Renal pelvis (tissue), 4 donors: Measurements from ENCODE around the gene ATP8A2. TPM values are rescaled to one million over a fixed set of nuclear protein-coding genes. Genes with fewer than 3 reads are reported as not detected.
"Not testable (repeated sequence)": the region's sequence is repeated elsewhere in the genome, so short reads cannot be mapped to it uniquely, and the experiment has no call there.

Source experiments
- DNase-seq: peaks from one replicate; pipeline ENCODE4 v3.0.0-alpha.2; 2013
- polyA plus RNA-seq, 3 donors: library from polyadenylated mRNA; unstranded; fragments of 120-200 nt; gene quantifications; one replicate each; pipeline ENCODE4 v1.2.1, GENCODE V29; 2013; ENCODE audit not compliant: insufficient read length in 3 of 3

ATP8A2 gene
- polyA plus RNA-seq, 3 donors = 4.8 to 5.4 (median 5.1) TPM

DNA sequence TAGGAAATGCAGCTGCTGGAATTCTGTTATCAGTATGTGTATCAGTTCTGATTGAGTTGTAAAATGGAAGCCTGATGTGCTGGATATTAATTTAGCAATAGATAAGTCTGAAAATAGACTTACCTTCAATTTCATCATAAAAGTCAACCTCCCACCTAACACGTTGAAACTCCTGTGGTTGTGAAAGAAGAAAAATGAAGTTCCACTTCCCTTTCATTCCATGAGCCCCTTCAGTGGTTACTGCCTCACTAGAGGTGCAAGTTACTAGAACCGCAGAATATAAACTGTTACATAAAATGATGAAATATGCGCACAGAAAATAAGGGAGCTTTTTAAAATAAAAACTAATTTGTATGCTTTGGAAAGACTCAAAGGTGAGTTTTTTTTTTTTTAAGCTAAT, 430.8 kb downstream of the ATP8A2 start:
- no peak for DNase-seq

- DNase-seq = no peak
Observed at GRCh38 chr13:25803641-25804040, 431.9 kb downstream of the ATP8A2 start.

GRCh38 chr13:25806264-25806974, 434.6 kb downstream of the ATP8A2 start:
- no peak for DNase-seq

GRCh38 chr13:25807562-25807961, 435.8 kb downstream of the ATP8A2 start:
- DNase-seq = no peak

DNA sequence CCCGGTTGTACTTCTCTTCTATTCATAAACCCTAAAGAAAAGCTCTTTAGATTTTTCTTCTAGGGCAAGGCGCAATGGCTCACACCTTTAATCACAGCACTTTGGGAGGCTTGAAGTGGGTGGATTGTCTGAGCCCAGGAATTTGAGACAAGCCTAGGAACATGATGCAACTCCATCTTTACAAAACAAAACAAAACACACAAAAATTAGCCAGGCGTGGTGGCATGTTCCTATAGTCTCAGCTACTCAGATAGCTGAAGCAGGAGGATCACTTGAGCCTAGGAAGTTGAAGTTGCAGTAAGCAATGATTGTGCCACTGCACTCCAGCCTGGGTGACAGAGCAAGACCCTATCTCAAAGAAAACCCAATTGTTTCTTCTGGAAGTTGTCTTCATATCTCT, 439.7 kb downstream of the ATP8A2 start:
- DNase-seq = no peak

DNA sequence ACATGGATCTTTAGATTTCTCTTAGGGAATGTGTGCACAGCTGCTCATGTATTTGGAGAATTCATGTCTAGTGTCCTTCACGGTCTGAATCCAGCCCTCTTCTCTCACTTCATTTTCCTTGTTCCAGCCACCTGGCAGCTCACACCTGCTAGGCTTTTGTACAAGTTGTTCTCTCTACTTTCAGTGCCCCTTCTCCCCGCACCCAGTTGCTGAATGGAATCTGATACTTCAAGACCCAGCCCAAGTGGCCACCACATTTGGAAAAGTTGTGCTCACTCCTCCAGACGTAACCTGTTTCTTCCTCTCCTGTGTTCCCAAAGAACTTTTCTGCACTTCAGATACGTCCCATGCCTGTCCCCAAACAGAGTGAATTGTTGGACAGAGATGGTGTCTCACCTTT, 444.5 kb downstream of the ATP8A2 start:
- no peak for DNase-seq

DNA sequence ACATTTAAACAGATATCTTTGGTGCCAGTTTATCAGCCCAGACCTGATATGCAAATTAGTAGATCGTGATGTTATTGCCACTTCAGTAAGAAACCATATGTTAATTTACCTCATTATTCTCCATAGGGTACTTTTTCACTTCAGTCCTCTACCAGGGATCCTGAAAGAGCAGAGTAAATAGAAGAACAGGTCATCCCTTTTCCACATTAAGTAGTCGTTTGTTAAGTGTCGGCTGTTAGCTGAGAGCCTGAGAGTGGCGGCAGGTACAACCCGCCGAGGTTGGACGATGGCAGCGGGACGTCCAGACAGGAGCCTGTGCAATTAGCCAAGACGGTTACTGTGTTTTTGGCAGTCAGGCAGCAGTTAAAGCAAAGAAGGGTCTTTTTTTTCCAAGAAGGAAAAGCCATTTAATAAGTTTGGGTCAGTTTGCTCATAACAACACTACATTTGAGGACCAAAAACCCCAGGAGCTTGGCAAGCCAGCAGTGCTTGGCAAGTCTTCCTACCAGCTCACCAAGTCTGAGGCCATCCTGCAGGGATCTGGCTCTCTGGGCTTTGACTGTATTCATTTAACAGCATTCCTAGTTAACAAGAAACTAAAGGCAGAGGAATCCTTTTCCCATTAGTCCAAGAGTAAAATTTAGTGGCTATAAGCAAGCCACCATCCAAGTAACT, 448.2 kb downstream of the ATP8A2 start:
- DNase-seq = no peak

DNA sequence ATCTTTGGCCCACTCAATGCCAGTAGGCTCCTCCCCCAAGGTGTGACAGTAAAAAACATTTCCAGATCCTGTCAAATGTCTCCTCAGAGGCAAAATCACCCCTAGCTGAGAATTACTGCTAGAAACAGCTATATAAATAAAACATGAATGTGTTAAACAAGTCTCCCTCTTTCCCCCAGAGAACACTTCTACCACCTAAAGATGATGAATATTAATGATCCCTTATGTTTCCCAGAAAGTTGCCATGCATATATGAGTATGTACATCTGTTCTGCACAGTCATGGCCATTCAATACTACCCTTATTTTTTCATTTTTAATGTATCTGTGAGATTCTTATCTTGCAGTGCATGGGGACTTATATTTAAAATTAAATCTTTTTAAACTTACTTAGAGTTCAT, 450.0 kb downstream of the ATP8A2 start:
- DNase-seq = no peak

DNA sequence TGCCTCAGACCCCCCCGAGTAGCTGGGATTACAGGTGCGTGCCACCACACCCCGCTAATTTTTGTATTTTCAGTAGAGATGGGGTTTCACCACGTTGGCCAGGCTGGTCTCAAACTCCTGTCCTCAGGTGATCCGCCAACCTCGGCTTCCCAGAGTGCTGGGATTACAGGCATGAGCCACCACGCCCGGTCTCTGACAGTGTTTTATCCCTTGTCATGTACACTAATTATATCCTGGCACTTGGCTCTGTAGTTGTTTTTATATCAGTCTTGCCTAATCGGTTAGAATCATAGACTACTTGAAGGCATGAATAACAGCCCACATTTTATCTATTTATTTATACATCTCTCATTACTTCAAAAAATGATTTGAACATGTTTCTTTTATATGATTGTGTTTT, 455.4 kb downstream of the ATP8A2 start:
- not testable (repeated sequence) for DNase-seq

DNA sequence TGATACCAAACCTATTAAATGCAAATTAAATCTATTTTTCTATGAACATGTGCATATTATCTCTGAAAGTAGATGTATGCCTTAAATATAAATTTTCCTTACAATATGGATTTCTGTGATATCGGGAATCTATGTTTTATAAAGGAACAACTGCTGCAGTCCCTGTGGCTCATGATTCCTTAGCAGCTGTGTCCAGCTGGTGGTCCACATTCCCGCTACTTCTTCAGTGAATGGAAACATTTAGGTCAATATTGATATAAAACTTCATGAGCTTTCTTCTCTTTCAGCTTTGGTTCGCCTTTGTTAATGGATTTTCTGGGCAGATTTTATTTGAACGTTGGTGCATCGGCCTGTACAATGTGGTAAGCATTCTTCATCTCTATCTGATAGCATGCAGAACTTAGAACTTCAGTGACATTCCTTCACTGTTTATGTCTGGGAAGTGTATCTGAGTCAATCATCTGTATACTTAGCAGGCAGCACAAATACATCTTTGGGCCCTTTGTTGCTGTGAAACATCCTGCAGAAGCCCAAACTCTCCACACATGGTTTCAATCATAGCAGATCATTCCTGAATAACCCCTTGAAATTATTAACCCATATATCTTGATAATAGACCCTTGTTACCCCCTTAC, 456.2 kb downstream of the ATP8A2 start:
- peak; percentile 79 for DNase-seq

- DNase-seq = no peak
Observed at GRCh38 chr13:25833761-25834160, 462.0 kb downstream of the ATP8A2 start.

- no peak for DNase-seq
Observed at GRCh38 chr13:25836574-25837336, 465.0 kb downstream of the ATP8A2 start.

DNA sequence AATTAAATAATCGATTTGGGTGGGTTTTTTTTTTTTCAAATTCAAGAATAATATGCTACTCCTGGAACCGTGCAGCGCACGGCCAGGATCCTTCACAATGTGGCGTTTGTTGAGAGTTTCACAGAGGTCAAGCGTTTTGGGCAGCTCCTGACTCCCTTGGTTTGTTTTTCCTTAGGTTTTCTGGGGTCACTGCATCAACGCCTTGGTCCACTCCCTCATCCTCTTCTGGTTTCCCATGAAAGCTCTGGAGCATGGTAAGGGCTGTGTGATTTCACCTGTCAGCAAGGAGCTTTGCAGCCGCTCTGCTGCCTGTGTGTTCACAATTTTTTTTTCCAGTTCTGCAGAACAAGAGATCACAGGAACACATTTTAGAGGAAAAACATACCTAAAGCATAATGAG, 467.6 kb downstream of the ATP8A2 start:
- DNase-seq = peak; percentile 60

DNA sequence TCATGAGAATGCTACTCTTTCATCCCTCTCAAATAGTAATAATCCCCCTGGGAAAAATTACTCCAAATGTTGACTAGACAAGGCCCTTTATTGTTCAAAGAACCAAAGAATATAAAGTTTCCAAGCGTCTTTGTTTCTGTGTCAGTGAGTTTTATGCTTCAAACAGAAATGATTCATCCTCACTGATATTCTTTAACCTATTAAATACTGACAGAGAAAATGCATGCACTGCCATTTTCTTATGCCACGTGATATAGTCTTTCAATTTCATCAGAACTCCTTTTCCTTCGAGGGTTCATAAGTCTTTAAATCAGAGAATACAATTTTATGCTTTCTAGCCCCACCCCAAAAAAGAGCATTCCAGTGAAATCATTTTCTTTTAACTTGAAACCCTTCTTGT, 468.5 kb downstream of the ATP8A2 start:
- no peak for DNase-seq

DNA sequence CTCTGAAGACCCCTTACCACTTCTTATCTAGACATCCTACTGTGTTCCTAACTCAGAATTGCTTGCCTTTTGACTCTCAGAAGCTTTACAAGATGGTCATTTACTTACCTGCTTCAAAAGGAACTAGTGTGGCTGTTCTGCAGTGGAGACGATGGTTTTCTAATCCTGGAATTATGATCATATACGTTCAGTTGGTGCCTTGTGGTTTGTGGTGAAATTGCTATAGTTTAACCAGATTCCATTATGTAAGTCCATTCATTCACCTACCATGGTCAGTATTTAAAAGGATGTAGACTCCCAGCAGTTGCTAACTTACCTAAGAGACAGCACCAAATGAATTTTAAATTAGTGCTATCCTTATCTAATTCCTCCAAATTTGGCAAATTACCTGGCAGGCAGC, 469.2 kb downstream of the ATP8A2 start:
- DNase-seq = no peak

GRCh38 chr13:25843692-25844091, 471.9 kb downstream of the ATP8A2 start:
- no peak for DNase-seq

GRCh38 chr13:25844559-25845434, 473.0 kb downstream of the ATP8A2 start:
- DNase-seq = no peak

GRCh38 chr13:25846222-25846984, 474.6 kb downstream of the ATP8A2 start:
- no peak for DNase-seq

- no peak for DNase-seq
Observed at GRCh38 chr13:25847145-25847544, 475.4 kb downstream of the ATP8A2 start.
